HepG2 (cell line): ENCODE data around the gene CAMTA1. TPM values are rescaled to one million over a fixed set of nuclear protein-coding genes. Genes with fewer than 3 reads are reported as not detected.

ENCODE experiments used
- ATAC-seq: fragments of 200-7000 bp; cut with Tn5 transposase; 3 replicates; pipeline ENCODE4 v1.9.1; 2020; ENCODE audit warnings: mild to moderate bottlenecking, moderate library complexity
- BruUV-seq: library from RNA; stranded (reverse); fragments of 400-500 nt; replicated peaks from 2 replicates; lab custom pipeline; 2021; lab: Mats Ljungman, UMichigan
- CTCF ChIA-PET: fragments of 300-600 bp; formaldehyde crosslinking; extraction: SDS; loops from one replicate; lab custom pipeline; 2021; ENCODE audit warnings: low total read pairs, inconsistent platforms, low intra/inter-chr PET ratio; lab: Yijun Ruan, JAX
- POLR2A ChIA-PET: fragments of 350-600 bp; sonication (Branson Sonifier 250); formaldehyde crosslinking; loops from one replicate; lab custom pipeline; 2020; ENCODE audit warnings: antibody characterized with exemption, inconsistent platforms; lab: Yijun Ruan, JAX
- DNase-seq: peaks from one replicate; pipeline ENCODE4 v3.0.0-alpha.2; 2015; ENCODE audit warnings: low spot score
- FAIRE-seq: peaks from 3 replicates; lab custom pipeline; 2011; peaks lifted over from hg19 to GRCh38; lab: Jason Lieb, UNC
- H2AFZ ChIP-seq: one replicate; pipeline ENCODE4 v1.6.1; 2011; ENCODE audit warnings: low read length, inconsistent platforms
- H3K27ac ChIP-seq: fragments of 300-600 bp; 3 replicates; pipeline ENCODE4 v1.8.0; 2011; ENCODE audit warnings: mixed run types, mild to moderate bottlenecking, mixed read lengths, low read length, inconsistent platforms; ENCODE audit not compliant: insufficient read depth; ENCODE audit errors: extremely low read length
- H3K27me3 ChIP-seq, 2 experiments: fragments of 200-600 bp in 1 of 2; 2 replicates in 1 of 2; 3 replicates in 1 of 2; pipeline versions ENCODE4 v1.6.0 to v1.8.0; 2011; ENCODE audit warnings: low read length in 2 of 2, mild to moderate bottlenecking in 2 of 2, moderate library complexity in 2 of 2, inconsistent platforms in 1 of 2; ENCODE audit not compliant: insufficient read depth in 2 of 2, control insufficient read depth in 1 of 2
- H3K36me3 ChIP-seq, 2 experiments: fragments of 200-600 bp in 1 of 2; replicated peaks in 1 of 2; 2 replicates in 1 of 2; 3 replicates in 1 of 2; pipeline versions ENCODE4 v1.5.1 to v1.8.0; 2011; ENCODE audit warnings: low read length in 2 of 2, inconsistent platforms in 1 of 2; ENCODE audit not compliant: insufficient read depth in 2 of 2, control insufficient read depth in 1 of 2
- H3K4me1 ChIP-seq: 2 replicates; pipeline ENCODE4 v1.5.1; 2012; ENCODE audit warnings: low read length, inconsistent platforms; ENCODE audit not compliant: insufficient read depth
- H3K4me2 ChIP-seq: 2 replicates; pipeline ENCODE4 v1.6.0; 2011; ENCODE audit warnings: low read depth, low read length, inconsistent platforms
- H3K4me3 ChIP-seq, 3 experiments: fragments of 200-600 bp in 1 of 3; sonication (generic), shearing (Covaris generic) in 1 of 3; replicated peaks in 1 of 3; 2 replicates each; pipeline ENCODE4 v1.5.1; 2011 to 2016; ENCODE audit warnings: low read length in 3 of 3, inconsistent platforms in 2 of 3, low read depth in 2 of 3, mild to moderate bottlenecking in 2 of 3, control low read depth in 1 of 3, mixed read lengths in 1 of 3; ENCODE audit not compliant: insufficient read depth in 1 of 3
- H3K79me2 ChIP-seq: one replicate; pipeline ENCODE4 v1.6.1; 2011; ENCODE audit warnings: low read length, inconsistent platforms; ENCODE audit not compliant: insufficient read depth
- H3K9ac ChIP-seq: 2 replicates; pipeline ENCODE4 v1.6.0; 2011; ENCODE audit warnings: mild to moderate bottlenecking, low read depth, low read length, inconsistent platforms; ENCODE audit not compliant: insufficient read depth
- H3K9me3 ChIP-seq: 2 replicates; pipeline ENCODE4 v1.5.1; 2012; ENCODE audit warnings: mild to moderate bottlenecking, low read length
- H4K20me1 ChIP-seq: 2 replicates; pipeline ENCODE4 v1.6.0; 2011; ENCODE audit warnings: inconsistent platforms, mild to moderate bottlenecking, low read length, moderate library complexity; ENCODE audit not compliant: insufficient read depth
- ARNTL ChIP-seq: sonication (generic); formaldehyde crosslinking; IDR thresholded peaks from 2 replicates; pipeline ENCODE4 v1.4.0; 2020; ENCODE audit warnings: mild to moderate bottlenecking, missing genetic modification reagents
- BHLHE40 ChIP-seq: IDR thresholded peaks from 2 replicates; pipeline ENCODE4 v1.6.1; 2011; ENCODE audit warnings: low read length, improper control_type of control experiment
- CC2D1A ChIP-seq: sonication (generic); formaldehyde crosslinking; IDR thresholded peaks from 2 replicates; pipeline ENCODE4 v1.8.1; 2023; ENCODE audit warnings: mild to moderate bottlenecking, missing genetic modification reagents
- CHCHD3 ChIP-seq: sonication (generic); formaldehyde crosslinking; IDR thresholded peaks from 2 replicates; pipeline ENCODE4 v1.8.0; 2022; ENCODE audit warnings: mild to moderate bottlenecking, missing genetic modification reagents, moderate library complexity
- HNRNPL ChIP-seq: fragments of 200-400 bp; formaldehyde crosslinking; IDR thresholded peaks from 2 replicates; pipeline ENCODE4 v1.6.1; 2017; ENCODE audit warnings: mild to moderate bottlenecking, low read depth, low read length
- ISX ChIP-seq: sonication (generic); formaldehyde crosslinking; conservative IDR thresholded peaks from 2 replicates; pipeline ENCODE4 v1.5.0; 2020; ENCODE audit warnings: missing genetic modification reagents
- PAX8 ChIP-seq: sonication (generic); formaldehyde crosslinking; IDR thresholded peaks from 2 replicates; pipeline ENCODE4 v1.8.0; 2022; ENCODE audit warnings: mild to moderate bottlenecking, missing genetic modification reagents, borderline replicate concordance
- RAD21 ChIP-seq: fragments of 450-650 bp; formaldehyde crosslinking; IDR thresholded peaks from 2 replicates; pipeline ENCODE4 v1.5.0; 2020; ENCODE audit warnings: mild to moderate bottlenecking
- RFX1 ChIP-seq: fragments of 450-650 bp; IDR thresholded peaks from 2 replicates; pipeline ENCODE4 v1.6.1; 2017
- ZBTB33 ChIP-seq: sonication (generic); formaldehyde crosslinking; IDR thresholded peaks from 2 replicates; pipeline ENCODE4 v1.4.0; 2020; ENCODE audit warnings: missing genetic modification reagents
- ZBTB38 ChIP-seq: sonication (generic); formaldehyde crosslinking; IDR thresholded peaks from 2 replicates; pipeline ENCODE4 v1.5.1; 2020; ENCODE audit warnings: mild to moderate bottlenecking, missing genetic modification reagents
- ZBTB7B ChIP-seq: sonication (generic); formaldehyde crosslinking; IDR thresholded peaks from 2 replicates; pipeline ENCODE4 v1.4.0; 2020; ENCODE audit warnings: missing genetic modification reagents
- ZNF224 ChIP-seq: sonication (generic); formaldehyde crosslinking; IDR thresholded peaks from 2 replicates; pipeline ENCODE4 v1.5.0; 2020; ENCODE audit warnings: mild to moderate bottlenecking, missing genetic modification reagents
- ZNF24 ChIP-seq: fragments of 450-650 bp; IDR thresholded peaks from 2 replicates; pipeline ENCODE4 v1.6.1; 2017; ENCODE audit warnings: antibody characterized with exemption, mild to moderate bottlenecking
- ZNF431 ChIP-seq: sonication (generic); formaldehyde crosslinking; IDR thresholded peaks from 2 replicates; pipeline ENCODE4 v1.9.0; 2022; ENCODE audit warnings: missing genetic modification reagents, low read depth, mild to moderate bottlenecking, borderline replicate concordance
- ZNF530 ChIP-seq: sonication (generic); formaldehyde crosslinking; IDR thresholded peaks from 2 replicates; pipeline ENCODE4 v1.5.0; 2020; ENCODE audit warnings: low read depth, mild to moderate bottlenecking, missing genetic modification reagents
- ZNF670 ChIP-seq: sonication (generic); formaldehyde crosslinking; IDR thresholded peaks from 2 replicates; pipeline ENCODE4 v1.8.0; 2022; ENCODE audit warnings: mild to moderate bottlenecking, missing genetic modification reagents, borderline replicate concordance
- ZNF724P ChIP-seq: sonication (generic); formaldehyde crosslinking; IDR thresholded peaks from 2 replicates; pipeline ENCODE4 v1.8.0; 2022; ENCODE audit warnings: missing genetic modification reagents, borderline replicate concordance
- WGBS: methylation state at CpG from one replicate; pipeline ENCODE4 v1.1.6; 2017; ENCODE audit warnings: low lambda C conversion rate; 5-methylcytosine and 5-hydroxymethylcytosine counted together
- in situ Hi-C: cut with HindIII; loops from 2 replicates; pipeline ENCODE4 v1.10.0; 2017; ENCODE audit warnings: low pct_unique_long_range_greater_than_20kb; ENCODE audit not compliant: extremely low pct_ligation_motif_present
- intact Hi-C: fragments of 100-400 bp; cut with micrococcal nuclease; formaldehyde crosslinking; loops from one replicate; pipeline ENCODE4 v1.10.0; 2022; ENCODE audit not compliant: unreplicated experiment
- polyA plus RNA-seq, 8 experiments: library from polyadenylated mRNA; depleted of rRNA in 3 of 8; stranded (reverse) in 7 of 8; unstranded in 1 of 8; fragments of >200 nt; fragmentation: Illumina TruSeq in 4 of 8; extraction: Trizol in 4 of 8; gene quantifications; 2 replicates each; pipeline versions ENCODE4 v1.2.1 to v1.2.3, GENCODE V29; 2011 to 2016; ENCODE audit warnings: low read depth in 4 of 8, missing spikeins in 1 of 8, mixed read lengths in 1 of 8; ENCODE audit not compliant: insufficient read depth in 1 of 8
- total RNA-seq, 5 experiments: library from RNA; depleted of rRNA; stranded (reverse); fragments of >200 nt; fragmentation: Illumina TruSeq; extraction: Trizol; gene quantifications; 2 replicates each; pipeline ENCODE4 v1.2.3, GENCODE V29; 2016; ENCODE audit warnings: low read depth in 1 of 5
- TF ChIP-seq, protein P1 (sequence below), 2 experiments: sonication (generic) in 1 of 2; formaldehyde crosslinking in 1 of 2; IDR thresholded peaks; 2 replicates each; pipeline versions ENCODE4 v1.5.1 to v1.6.1; 2011 to 2020; ENCODE audit warnings: borderline replicate concordance in 1 of 2, low read depth in 1 of 2, low read length in 1 of 2, mild to moderate bottlenecking in 1 of 2, missing genetic modification reagents in 1 of 2, moderate library complexity in 1 of 2

Gene CAMTA1
- total and polyA plus RNA-seq, 2 of the 13 experiments (the other 11 are each of a cell fraction or from before 2014, with no cell fraction given): 25.0 to 36.4 TPM

DNA sequence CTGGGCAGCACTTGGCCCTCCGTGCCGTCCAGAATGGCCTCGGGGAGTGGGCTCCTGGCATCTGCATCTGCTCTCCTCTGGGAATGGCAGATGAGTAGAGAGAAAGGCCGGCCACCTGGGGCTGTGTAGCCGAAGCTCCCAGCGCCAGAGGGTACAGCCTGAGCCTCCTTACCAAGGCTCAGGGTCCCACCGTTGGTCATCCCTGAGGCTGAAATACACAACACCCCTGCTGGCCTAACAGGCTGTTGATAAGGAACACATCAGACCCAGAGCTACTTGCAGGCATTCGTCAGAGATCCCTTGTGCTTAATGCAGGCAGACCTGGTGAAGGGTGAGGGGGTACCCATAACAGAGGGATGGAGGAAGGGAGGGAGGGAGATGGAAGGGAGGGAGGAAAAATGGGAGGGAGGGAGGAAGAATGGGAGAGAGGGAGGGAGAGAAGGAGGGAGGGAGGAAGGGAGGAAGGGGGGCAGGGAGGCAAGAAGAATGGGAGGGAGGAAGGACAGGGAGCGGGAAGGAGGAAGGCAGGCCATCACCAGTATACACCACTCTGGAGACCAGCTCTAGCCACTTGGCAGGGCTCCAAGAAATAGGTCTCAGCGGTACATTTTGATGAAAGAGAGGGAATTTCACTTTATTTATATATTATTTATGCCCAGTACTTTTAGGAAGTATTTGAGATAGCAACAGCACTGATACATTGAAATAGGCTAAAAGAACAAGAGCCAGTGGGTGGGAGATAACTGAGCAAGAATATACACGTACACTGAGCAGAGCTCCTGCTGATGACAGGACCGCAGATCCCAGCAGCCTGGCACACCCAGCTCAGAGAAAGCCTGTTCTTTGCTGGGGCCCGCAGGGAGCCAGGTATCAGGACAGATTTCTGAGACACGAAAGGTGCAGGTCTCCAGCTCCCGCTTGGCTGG lies 670.8 kb downstream of the CAMTA1 start:
- Histone ChIP-seq H3K4me1 (no peaks in the 10 kb centered on the region), H2AFZ (no peak overlapping the region), H3K4me2 (no peak overlapping the region), H3K79me2 (no peaks in the 10 kb centered on the region), H3K9me3 (no peaks in the 10 kb centered on the region), H3K4me3 (no peak overlapping the region), H3K9ac (no peak overlapping the region), H3K36me3 (no peaks in the 10 kb centered on the region), H4K20me1 (no peaks in the 10 kb centered on the region; the same call in 1 of the 2 replicates), H3K27ac (no peak overlapping the region), H3K27me3 (peaks cover 5 to 42% of the 10 kb centered on the region in 2 experiments; a peak in 4 of 5 replicates)
- in situ Hi-C loops (no loop called here), intact Hi-C loops (no loop called here)
- ChIA-PET POLR2A (no interaction called here), CTCF (no interaction called here)
- DNase-seq (no peak), ATAC-seq (no peak), FAIRE-seq (no peak)
- 25% methylated on average over 9 of the region's 15 CpGs for WGBS
- BruUV-seq: no TSS peak
- TF ChIP-seq ZNF431 (no peak), ZNF24 (no peak), ISX (CRISPR knock-in tag) (no peak), PAX8 (CRISPR knock-in tag) (no peak), ZNF530 (no peak), ARNTL (CRISPR knock-in tag) (no peak), CC2D1A (CRISPR knock-in tag) (no peak), ZBTB38 (CRISPR knock-in tag) (no peak), RFX1 (no peak), HNRNPL (no peak), ZBTB7B (CRISPR knock-in tag) (no peak), CHCHD3 (CRISPR knock-in tag) (no peak), BHLHE40 (no peak), ZBTB33 (CRISPR knock-in tag) (no peak), ZNF670 (CRISPR knock-in tag) (no peak), ZNF724P (CRISPR knock-in tag) (no peak), RAD21 (CRISPR knock-in tag) (no peak), ZNF224 (CRISPR knock-in tag) (no peak)
- TF ChIP-seq, protein P1, sequence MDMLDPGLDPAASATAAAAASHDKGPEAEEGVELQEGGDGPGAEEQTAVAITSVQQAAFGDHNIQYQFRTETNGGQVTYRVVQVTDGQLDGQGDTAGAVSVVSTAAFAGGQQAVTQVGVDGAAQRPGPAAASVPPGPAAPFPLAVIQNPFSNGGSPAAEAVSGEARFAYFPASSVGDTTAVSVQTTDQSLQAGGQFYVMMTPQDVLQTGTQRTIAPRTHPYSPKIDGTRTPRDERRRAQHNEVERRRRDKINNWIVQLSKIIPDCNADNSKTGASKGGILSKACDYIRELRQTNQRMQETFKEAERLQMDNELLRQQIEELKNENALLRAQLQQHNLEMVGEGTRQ (IDR thresholded peaks at IDR 0.05; ENCODE audit: low read depth, low read length): no peak
- TF ChIP-seq, protein P1 (CRISPR knock-in tag; IDR thresholded peaks at IDR 0.05; ENCODE audit: borderline replicate concordance): no peak
